Activated CD4-positive, alpha-beta T cell treated with anti-CD3 and anti-CD28 coated beads for 36 hours (primary cell): ENCODE results near the gene FOXN3. TPM values are rescaled to one million over a fixed set of nuclear protein-coding genes. Genes with fewer than 3 reads are reported as not detected.

Experiments used
- ATAC-seq: fragments of 200-7000 bp; cut with Tn5 transposase; one replicate; pipeline ENCODE4 v1.10.0; 2021; ENCODE audit warnings: mild to moderate bottlenecking, moderate library complexity
- CTCF ChIA-PET: fragments of 350-600 bp; sonication (Branson Sonifier 250); formaldehyde crosslinking; loops from one replicate; lab custom pipeline; 2021; ENCODE audit warnings: antibody characterized with exemption; lab: Charles Lee
- POLR2A ChIA-PET: fragments of 350-600 bp; sonication (Branson Sonifier 250); formaldehyde crosslinking; loops from one replicate; lab custom pipeline; 2021; ENCODE audit warnings: antibody characterized with exemption, inconsistent platforms; lab: Charles Lee
- DNase-seq: peaks from one replicate; pipeline ENCODE4 v3.0.0-alpha.2; 2020
- H3K27ac Mint-ChIP-seq: one replicate; pipeline ENCODE4 v1.8.0; 2021; ENCODE audit warnings: mixed read lengths
- H3K27me3 Mint-ChIP-seq: one replicate; pipeline ENCODE4 v1.8.0; 2021; ENCODE audit warnings: mixed read lengths
- H3K36me3 Mint-ChIP-seq: one replicate; pipeline ENCODE4 v1.8.0; 2021; ENCODE audit warnings: low read depth, mixed read lengths
- H3K4me1 Mint-ChIP-seq: one replicate; pipeline ENCODE4 v1.8.0; 2021; ENCODE audit warnings: mixed read lengths
- H3K4me3 Mint-ChIP-seq: one replicate; pipeline ENCODE4 v1.8.0; 2021; ENCODE audit warnings: mild to moderate bottlenecking, moderate library complexity, mixed read lengths
- H3K9me3 Mint-ChIP-seq: one replicate; pipeline ENCODE4 v1.8.0; 2021; ENCODE audit warnings: low read depth, mixed read lengths
- intact Hi-C, 2 experiments: fragments of 100-400 bp; cut with DNase I in 1 of 2; cut with micrococcal nuclease in 1 of 2; formaldehyde crosslinking; loops; one replicate each; pipeline versions ENCODE4 v1.14.2 to v1.15.1; 2022 to 2024; cut with DNase I, micrococcal nuclease
- total RNA-seq, 2 experiments: library from RNA; stranded (reverse); gene quantifications; one replicate each; pipeline ENCODE4 v1.2.3, GENCODE V29; 2021

FOXN3 gene
- total RNA-seq, 2 experiments from 2014 or later: 69.1 to 76.3 TPM

DNA sequence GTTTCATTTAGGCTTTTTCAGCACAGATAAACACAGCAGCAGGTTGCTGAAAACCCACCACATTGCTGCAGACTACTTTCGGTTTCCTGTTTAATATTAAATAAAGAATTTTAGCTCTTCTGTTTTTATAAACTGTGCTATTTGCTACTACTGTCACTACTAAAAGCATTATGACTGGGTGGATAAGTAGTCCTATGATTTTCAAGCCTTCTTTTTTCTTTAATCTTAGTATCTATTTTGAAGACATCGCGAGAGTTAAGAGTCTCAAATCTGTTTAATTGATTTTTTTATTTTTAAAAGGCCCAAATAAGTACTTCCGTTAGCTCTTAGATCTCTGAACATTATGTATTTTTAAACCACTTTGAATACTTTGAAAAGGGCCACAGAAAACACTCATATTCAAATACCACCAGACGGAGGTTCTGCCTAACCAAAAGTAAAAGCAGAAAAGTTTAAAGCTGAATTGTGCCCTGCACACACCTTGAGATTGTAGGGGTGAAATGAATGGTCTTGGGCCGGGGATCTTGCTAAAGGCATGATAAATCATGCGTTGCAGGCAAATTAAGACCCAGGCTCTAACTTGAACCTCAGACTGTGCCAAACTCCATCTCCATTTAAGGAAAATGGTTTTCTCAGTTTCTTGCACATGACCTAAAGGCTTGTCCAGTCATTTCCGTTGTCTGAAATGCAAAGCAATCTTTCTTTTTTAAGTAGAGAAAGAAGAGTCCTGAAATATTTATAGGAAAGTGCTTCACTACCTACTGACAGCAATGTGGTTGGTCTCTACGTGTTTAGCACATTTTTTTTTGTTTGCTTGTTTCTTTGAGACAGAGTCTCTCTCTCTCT is 13.6 kb upstream of the FOXN3 start:
- H3K4me3 Mint-ChIP-seq: peak overlapping the region; percentile 71
- intact Hi-C loops: loop anchor here (1.0 to 5.0 kb wide), 8 partner anchors 8 to 527 kb away; partner anchors contain the start of genes FOXN3 (in 1 of the 2) and TDP1 (in 1 of the 2)
- DNase-seq: peak; percentile 75
- H3K4me1 Mint-ChIP-seq: peaks cover 70% of the 10 kb centered on the region
- no peaks in the 10 kb centered on the region for H3K9me3 Mint-ChIP-seq
- CTCF ChIA-PET: interaction anchor here (0.6 to 2.1 kb wide), 10 partner anchors 12 to 1417 kb away, joined by 3 to 11 read pairs (median 3); no protein-coding TSS in a partner anchor
- no peaks in the 10 kb centered on the region for H3K27me3 Mint-ChIP-seq
- POLR2A ChIA-PET: interaction anchor here (0.6 to 1.8 kb wide), 9 partner anchors 12 to 321 kb away, joined by 3 to 7 read pairs (median 4); no protein-coding TSS in a partner anchor
- H3K36me3 Mint-ChIP-seq: peaks cover 10% of the 10 kb centered on the region
- ATAC-seq: peak; percentile 89
- H3K27ac Mint-ChIP-seq: peak overlapping the region; percentile 94

DNA sequence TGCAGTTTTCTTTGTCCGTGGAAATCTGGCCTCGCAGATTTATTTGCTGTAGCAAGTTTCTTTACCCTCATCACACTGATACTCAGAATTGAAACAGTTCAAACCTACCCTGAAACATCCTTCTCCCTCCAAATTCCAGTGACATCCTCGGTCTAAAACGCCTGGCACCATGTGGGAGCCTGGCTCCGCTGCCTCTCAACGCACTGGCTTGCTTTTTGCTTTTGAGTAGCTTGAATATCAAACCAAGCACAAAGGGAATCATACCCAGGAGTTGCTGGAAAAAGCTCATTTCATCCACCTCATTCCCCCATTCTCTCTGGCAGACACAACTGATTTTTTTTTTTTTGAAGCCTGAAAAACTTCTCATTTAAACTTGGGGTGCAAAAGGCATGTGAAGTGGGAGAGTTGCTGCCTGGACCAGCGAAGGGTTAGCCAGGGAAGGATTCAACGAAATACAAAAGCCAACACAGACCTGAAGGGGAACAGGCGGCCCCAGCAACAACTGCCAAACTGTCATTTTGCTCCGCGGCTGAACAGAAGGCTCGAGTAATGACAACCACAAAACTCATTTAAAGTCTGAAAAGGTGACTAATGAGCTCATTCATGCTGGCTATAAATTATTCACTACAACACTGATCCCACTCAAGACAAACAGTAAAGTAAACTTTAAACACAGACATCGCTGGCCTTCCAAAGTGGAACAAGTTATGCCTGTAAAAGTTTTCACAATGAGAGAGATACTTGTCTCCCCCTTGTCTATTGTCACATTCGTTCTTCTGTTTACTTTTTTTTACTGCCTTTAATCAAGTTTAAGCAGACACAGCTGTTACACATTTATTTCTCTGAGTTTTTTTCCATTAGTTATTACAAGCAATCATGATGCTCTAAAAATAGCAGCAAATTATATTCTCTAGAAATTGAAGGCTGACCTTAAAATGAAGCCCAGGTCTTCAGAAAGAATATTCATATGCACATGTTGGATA is 12.5 kb upstream of the FOXN3 start:
- Mint-ChIP-seq H3K4me1 (peaks cover 67% of the 10 kb centered on the region), H3K27ac (peak overlapping the region; percentile 94), H3K9me3 (no peaks in the 10 kb centered on the region), H3K27me3 (no peaks in the 10 kb centered on the region), H3K36me3 (peaks cover 8% of the 10 kb centered on the region), H3K4me3 (peak overlapping the region; percentile 71)
- intact Hi-C loops: loop anchor here (1.0 to 10.0 kb wide), 15 partner anchors 7 to 637 kb away; partner anchors contain the start of genes FOXN3 (in 2 of the 2), TDP1 (in 2 of the 2), EFCAB11 (in 1 of the 2) and EML5 (in 1 of the 2)
- DNase-seq (peak; percentile 84), ATAC-seq (peak; percentile 57)
- ChIA-PET POLR2A (interaction anchor here (0.6 to 1.8 kb wide), 10 partner anchors 11 to 527 kb away, joined by 3 to 11 read pairs (median 4); no protein-coding TSS in a partner anchor), CTCF (interaction anchor here (0.6 to 2.1 kb wide), 8 partner anchors 14 to 1416 kb away, joined by 3 to 11 read pairs (median 4); no protein-coding TSS in a partner anchor)

DNA sequence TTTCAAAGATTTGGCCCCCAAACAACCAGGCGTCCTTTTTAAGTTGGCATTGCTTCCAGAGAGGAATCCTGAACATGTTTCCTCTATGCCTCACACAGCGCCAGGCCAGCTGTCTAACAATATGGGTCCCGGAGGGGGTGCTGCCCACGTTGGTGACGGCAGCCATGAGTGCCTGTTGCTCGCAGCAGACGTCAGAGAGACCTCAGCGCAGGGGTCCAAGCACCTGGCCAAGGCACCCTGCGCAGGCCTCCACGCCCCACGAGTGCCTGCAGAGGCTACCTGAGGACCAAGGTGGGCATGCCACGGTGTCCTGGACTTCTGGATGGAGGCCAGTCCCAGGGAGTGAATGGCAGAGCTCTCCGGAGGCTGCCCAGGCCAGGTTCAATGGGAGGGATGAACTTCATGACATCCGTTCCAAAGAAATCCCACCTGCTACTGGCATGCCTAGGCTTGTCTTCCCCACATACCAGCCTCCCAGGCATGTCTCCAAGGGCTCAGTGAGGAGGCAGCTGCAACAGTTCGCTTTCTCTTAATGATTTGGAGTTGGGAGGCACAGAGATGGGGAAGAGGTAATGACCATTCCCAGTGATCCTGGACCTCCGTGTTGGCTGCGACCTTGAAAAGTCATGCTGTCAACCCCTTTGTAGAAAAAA is 11.6 kb upstream of the FOXN3 start:
- ChIA-PET CTCF (interaction anchor here (0.8 to 1.1 kb wide), 2 partner anchors 87 to 764 kb away, joined by 3 read pairs; no protein-coding TSS in a partner anchor), POLR2A (interaction anchor here (0.6 to 1.5 kb wide), 5 partner anchors 13 to 528 kb away, joined by 3 to 11 read pairs (median 5); no protein-coding TSS in a partner anchor)
- Mint-ChIP-seq H3K27me3 (no peaks in the 10 kb centered on the region), H3K9me3 (no peaks in the 10 kb centered on the region), H3K4me1 (peaks cover 74% of the 10 kb centered on the region), H3K27ac (peak overlapping the region; percentile 94), H3K36me3 (peaks cover 7% of the 10 kb centered on the region), H3K4me3 (peak overlapping the region; percentile 71)
- intact Hi-C loops: loop anchor here (1.0 to 10.0 kb wide), 8 partner anchors 11 to 636 kb away; partner anchors contain the start of genes EFCAB11 (in 1 of the 2), EML5 (in 1 of the 2), FOXN3 (in 1 of the 2) and TDP1 (in 1 of the 2)
- no peak for ATAC-seq
- no peak for DNase-seq

DNA sequence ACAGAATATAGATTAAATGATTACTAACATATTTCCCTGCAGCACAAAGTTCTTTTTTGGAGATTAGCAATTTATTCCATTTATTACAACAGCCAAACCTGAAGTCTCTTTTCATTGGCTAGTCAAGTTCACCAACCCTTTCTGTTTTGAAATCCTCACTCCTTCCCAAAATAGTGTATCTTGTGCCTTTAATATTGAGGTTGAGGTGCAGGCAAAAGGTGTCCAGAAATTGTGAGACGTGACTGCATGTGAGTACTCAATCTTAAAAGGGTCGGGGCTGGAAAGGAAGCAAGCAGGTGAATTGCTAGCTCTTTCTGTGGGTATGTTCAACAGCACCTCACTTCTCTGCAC is 11.1 kb upstream of the FOXN3 start:
- ATAC-seq (no peak), DNase-seq (no peak)
- H3K4me1 Mint-ChIP-seq: peaks cover 79% of the 10 kb centered on the region
- H3K4me3 Mint-ChIP-seq: peak overlapping the region; percentile 26
- peaks cover 7% of the 10 kb centered on the region for H3K36me3 Mint-ChIP-seq
- H3K27ac Mint-ChIP-seq: peak overlapping the region; percentile 94
- ChIA-PET POLR2A (no interaction called here), CTCF (interaction anchor here (1.1 kb wide), 1 partner anchor 88 kb away, joined by 3 read pairs; no protein-coding TSS in a partner anchor)
- H3K9me3 Mint-ChIP-seq: no peaks in the 10 kb centered on the region
- intact Hi-C loops: loop anchor here (2.0 to 10.0 kb wide), 4 partner anchors 193 to 636 kb away; partner anchors contain the start of genes EFCAB11 (in 1 of the 2), EML5 (in 1 of the 2) and TDP1 (in 1 of the 2)
- no peaks in the 10 kb centered on the region for H3K27me3 Mint-ChIP-seq

DNA sequence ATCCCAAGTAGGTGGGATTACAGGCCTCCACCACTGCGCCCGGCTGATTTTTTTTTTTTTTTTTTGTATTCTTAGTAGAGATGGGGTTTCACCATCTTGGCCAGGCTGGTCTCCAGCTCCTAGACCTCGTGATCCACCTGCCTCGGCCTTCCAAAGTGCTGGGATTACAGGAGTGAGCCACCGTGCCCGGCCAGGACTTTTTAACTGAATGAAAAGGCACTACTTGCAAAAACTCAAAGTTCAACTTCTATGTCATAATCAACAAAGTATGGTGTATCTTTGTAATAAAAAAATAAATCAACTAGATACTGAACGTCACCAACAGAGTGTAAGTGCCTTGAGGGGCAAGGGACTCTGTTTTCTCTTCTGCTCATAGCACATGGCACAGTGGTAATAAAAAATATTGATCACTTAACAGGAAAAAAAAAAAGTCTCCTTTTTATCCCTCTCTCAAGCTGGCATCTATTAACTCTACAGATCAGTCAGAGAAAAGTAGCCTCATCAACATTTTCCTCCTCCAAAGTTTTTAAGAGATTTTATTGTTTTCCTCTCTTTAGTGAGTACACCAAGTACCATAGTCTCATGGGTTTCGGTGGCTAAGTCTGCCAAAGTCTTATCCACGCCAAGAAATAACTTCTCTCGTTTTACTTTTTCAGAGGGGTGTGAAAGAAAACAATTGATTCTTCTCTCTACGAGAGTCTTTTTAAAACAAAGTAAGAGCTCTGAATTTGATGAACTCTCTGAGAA is 10.6 kb upstream of the FOXN3 start:
- peaks cover 82% of the 10 kb centered on the region for H3K4me1 Mint-ChIP-seq
- no peaks in the 10 kb centered on the region for H3K27me3 Mint-ChIP-seq
- intact Hi-C loops: loop anchor here (2.0 to 10.0 kb wide), 4 partner anchors 193 to 635 kb away; partner anchors contain the start of genes EFCAB11 (in 1 of the 2), EML5 (in 1 of the 2) and TDP1 (in 1 of the 2)
- no peak for ATAC-seq
- no peak for DNase-seq
- no peaks in the 10 kb centered on the region for H3K9me3 Mint-ChIP-seq
- peak overlapping the region; percentile 26 for H3K4me3 Mint-ChIP-seq
- H3K27ac Mint-ChIP-seq: peak overlapping the region; percentile 94
- peaks cover 7% of the 10 kb centered on the region for H3K36me3 Mint-ChIP-seq
- CTCF ChIA-PET: interaction anchor here (1.1 kb wide), 1 partner anchor 88 kb away, joined by 3 read pairs; no protein-coding TSS in a partner anchor
- POLR2A ChIA-PET: no interaction called here

DNA sequence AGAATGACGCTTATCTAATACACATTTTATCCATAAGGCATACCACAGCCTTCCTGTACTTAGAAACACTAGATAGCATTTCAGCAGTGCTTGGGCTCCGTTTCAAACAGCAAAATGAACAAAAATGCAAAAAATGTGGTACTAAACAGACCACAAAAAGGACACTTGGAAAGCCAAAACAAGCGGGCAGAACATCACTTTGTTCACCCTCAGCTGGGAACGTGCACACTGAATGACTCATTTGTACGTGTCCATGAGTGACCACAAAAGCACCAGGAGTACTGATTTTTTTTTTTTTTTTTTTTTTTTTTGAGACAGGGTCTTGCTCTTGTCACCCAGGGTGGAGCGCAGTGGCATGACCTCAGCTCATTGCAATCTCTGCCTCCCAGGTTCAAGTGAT is 8.9 kb upstream of the FOXN3 start:
- DNase-seq: no peak

DNA sequence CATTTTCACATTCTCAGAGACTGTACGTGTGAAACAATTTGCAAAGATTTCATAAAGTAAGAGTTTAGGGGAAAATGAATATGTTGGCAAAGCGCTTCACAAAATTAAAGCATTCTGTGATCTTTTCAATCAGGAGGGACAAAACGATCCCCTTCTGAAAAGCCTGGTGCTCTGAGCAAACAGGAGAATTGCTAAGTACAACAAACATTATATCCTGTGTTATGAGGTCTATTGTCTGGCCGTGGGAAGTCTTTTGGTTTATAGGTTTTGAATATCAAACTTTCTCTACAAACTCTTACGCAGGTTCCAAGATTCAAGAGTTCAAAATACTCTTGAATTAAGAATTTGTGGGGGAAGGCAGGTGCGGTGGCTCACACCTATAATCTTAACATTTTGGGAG is 7.2 kb upstream of the FOXN3 start:
- Mint-ChIP-seq H3K27me3 (no peaks in the 10 kb centered on the region), H3K9me3 (no peaks in the 10 kb centered on the region), H3K4me1 (peaks cover 79% of the 10 kb centered on the region), H3K27ac (peak overlapping the region; percentile 52), H3K4me3 (peak overlapping the region; percentile 17), H3K36me3 (peaks cover 12% of the 10 kb centered on the region)
- CTCF ChIA-PET: no interaction called here
- ATAC-seq (no peak), DNase-seq (no peak)
- intact Hi-C loops: loop anchor here (5.0 to 10.0 kb wide), 4 partner anchors 328 to 531 kb away; partner anchors contain the start of genes EFCAB11 (in 1 of the 2) and TDP1 (in 1 of the 2)
- POLR2A ChIA-PET: interaction anchor here (0.6 kb wide), 1 partner anchor 234 kb away, joined by 8 read pairs; no protein-coding TSS in a partner anchor

More for the DNA sequence above, 8.9 kb upstream of the FOXN3 start:
- Mint-ChIP-seq H3K4me3 (no peak overlapping the region), H3K36me3 (peaks cover 3% of the 10 kb centered on the region), H3K4me1 (peaks cover 75% of the 10 kb centered on the region), H3K27me3 (no peaks in the 10 kb centered on the region), H3K9me3 (no peaks in the 10 kb centered on the region), H3K27ac (peak overlapping the region; percentile 60)
- no peak for ATAC-seq
- intact Hi-C loops: loop anchor here (5.0 to 10.0 kb wide), 3 partner anchors 489 to 634 kb away; partner anchors contain the start of genes EFCAB11 (in 1 of the 2), EML5 (in 1 of the 2) and TDP1 (in 1 of the 2)
- ChIA-PET POLR2A (no interaction called here), CTCF (interaction anchor here (0.8 kb wide), 1 partner anchor 11 kb away, joined by 3 read pairs; no protein-coding TSS in a partner anchor)

DNA sequence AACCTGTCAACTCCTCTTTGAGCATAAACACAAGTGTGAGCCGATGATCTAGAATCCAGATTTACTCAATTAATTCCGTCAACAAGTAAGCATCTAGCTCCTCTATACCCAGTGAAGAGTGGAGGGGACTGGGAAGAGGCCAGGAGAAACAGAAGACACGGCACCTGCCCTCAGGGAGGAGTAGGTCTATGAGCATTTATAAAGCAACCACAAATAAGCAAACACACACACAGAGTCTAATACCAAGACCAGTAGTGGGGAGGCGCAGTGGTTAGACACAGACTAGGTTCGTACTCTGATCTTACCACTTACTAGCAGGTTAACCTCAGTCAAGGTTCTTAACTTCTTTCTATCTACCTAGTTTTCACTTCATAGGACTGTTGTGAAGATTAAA is 5.9 kb upstream of the FOXN3 start:
- POLR2A ChIA-PET: no interaction called here
- Mint-ChIP-seq H3K27ac (peak overlapping the region; percentile 65), H3K36me3 (peaks cover 16% of the 10 kb centered on the region), H3K9me3 (no peaks in the 10 kb centered on the region), H3K4me1 (peaks cover 78% of the 10 kb centered on the region), H3K4me3 (no peak overlapping the region), H3K27me3 (no peaks in the 10 kb centered on the region)
- no peak for ATAC-seq
- CTCF ChIA-PET: interaction anchor here (0.6 to 1.1 kb wide), 3 partner anchors 218 to 329 kb away, joined by 3 to 4 read pairs (median 3); no protein-coding TSS in a partner anchor
- intact Hi-C loops: loop anchor here (1.0 to 10.0 kb wide), 6 partner anchors 7 to 532 kb away; partner anchors contain the start of genes EFCAB11 (in 1 of the 2) and TDP1 (in 1 of the 2)
- DNase-seq: peak; percentile 47
